H1 (cell line): ENCODE data around the gene SNTG2. TPM values are rescaled to one million over a fixed set of nuclear protein-coding genes. Genes with fewer than 3 reads are reported as not detected.

Experiments
- CTCF ChIA-PET: fragments of 300-600 bp; sonication (Branson Sonifier 250); formaldehyde crosslinking; loops from one replicate; lab custom pipeline; 2021; ENCODE audit not compliant: partially characterized antibody; lab: Charles Lee
- POLR2A ChIA-PET: fragments of 300-600 bp; sonication (Branson Sonifier 250); formaldehyde crosslinking; loops from one replicate; lab custom pipeline; 2021; ENCODE audit warnings: inconsistent platforms; ENCODE audit not compliant: partially characterized antibody; lab: Charles Lee
- DNase-seq, 2 experiments: peaks; one replicate each; pipeline versions ENCODE4 v3.0.0 to v3.0.0-alpha.2; 2010 to 2022; ENCODE audit warnings: low spot score in 2 of 2, low read depth in 1 of 2, mixed read lengths in 1 of 2
- FAIRE-seq: peaks from 2 replicates; lab custom pipeline; 2011; peaks lifted over from hg19 to GRCh38; lab: Jason Lieb, UNC
- H2AFZ ChIP-seq: 2 replicates; pipeline ENCODE4 v1.8.1; 2012; ENCODE audit warnings: low read length, inconsistent platforms
- H2AK5ac ChIP-seq: 2 replicates; pipeline ENCODE4 v1.6.1; 2013; ENCODE audit warnings: low read depth, low read length
- H2BK120ac ChIP-seq: replicated peaks from 2 replicates; pipeline ENCODE3; 2013; ENCODE audit warnings: low read depth, low read length, inconsistent platforms
- H2BK12ac ChIP-seq: 2 replicates; pipeline ENCODE4 v1.6.1; 2013; ENCODE audit warnings: low read depth, low read length
- H2BK15ac ChIP-seq: 2 replicates; pipeline ENCODE4 v1.6.1; 2013; ENCODE audit warnings: low read length
- H2BK20ac ChIP-seq: 2 replicates; pipeline ENCODE4 v1.6.1; 2013; ENCODE audit warnings: low read length
- H2BK5ac ChIP-seq: 2 replicates; pipeline ENCODE4 v1.6.1; 2013; ENCODE audit warnings: low read depth, low read length
- H3K14ac ChIP-seq: 2 replicates; pipeline ENCODE4 v1.6.1; 2013; ENCODE audit warnings: inconsistent platforms; ENCODE audit not compliant: insufficient read length
- H3K18ac ChIP-seq: 2 replicates; pipeline ENCODE4 v1.6.1; 2013; ENCODE audit warnings: low read length; ENCODE audit errors: extremely low read depth
- H3K23ac ChIP-seq: 2 replicates; pipeline ENCODE4 v1.6.1; 2013; ENCODE audit warnings: inconsistent platforms; ENCODE audit not compliant: insufficient read length
- H3K23me2 ChIP-seq: 2 replicates; pipeline ENCODE4 v1.6.1; 2013; ENCODE audit warnings: low read depth, low read length
- H3K27ac ChIP-seq: 2 replicates; pipeline ENCODE4 v1.6.1; 2011; ENCODE audit warnings: low read depth, low read length, inconsistent platforms
- H3K27me3 ChIP-seq, 4 experiments: replicated peaks in 1 of 4; 1 replicate in 1 of 4; 2 replicates in 3 of 4; pipeline versions ENCODE4 v1.6.1 to v1.8.1; 2011 to 2013; ENCODE audit warnings: low read length in 3 of 4, mild to moderate bottlenecking in 3 of 4, inconsistent platforms in 2 of 4, mixed read lengths in 2 of 4, moderate library complexity in 1 of 4; ENCODE audit not compliant: control insufficient read depth in 3 of 4, insufficient read depth in 3 of 4; ENCODE audit errors: extremely low read depth in 1 of 4
- H3K36me3 ChIP-seq, 4 experiments: 2 replicates each; pipeline versions ENCODE4 v1.6.1 to v1.8.1; 2011 to 2013; ENCODE audit warnings: mild to moderate bottlenecking in 4 of 4, low read length in 3 of 4, moderate library complexity in 2 of 4, control low read depth in 1 of 4, inconsistent platforms in 1 of 4; ENCODE audit not compliant: insufficient read depth in 4 of 4, control insufficient read depth in 2 of 4
- H3K4ac ChIP-seq: replicated peaks from 2 replicates; pipeline ENCODE3; 2013; ENCODE audit warnings: low read length, low read depth, mixed read lengths, inconsistent platforms; ENCODE audit not compliant: insufficient read length
- H3K4me1 ChIP-seq, 4 experiments: replicated peaks in 1 of 4; 1 replicate in 1 of 4; 2 replicates in 3 of 4; pipeline versions ENCODE4 v1.6.1 to v1.8.1; 2011 to 2013; ENCODE audit warnings: low read length in 3 of 4, inconsistent platforms in 2 of 4, mixed read lengths in 1 of 4; ENCODE audit not compliant: insufficient read depth in 4 of 4, control insufficient read depth in 3 of 4
- H3K4me2 ChIP-seq, 2 experiments: 2 replicates each; pipeline versions ENCODE4 v1.6.1 to v1.8.1; 2011 to 2013; ENCODE audit warnings: low read depth in 2 of 2, low read length in 2 of 2, control low read depth in 1 of 2, inconsistent platforms in 1 of 2, mild to moderate bottlenecking in 1 of 2; ENCODE audit not compliant: insufficient read depth in 1 of 2
- H3K4me3 ChIP-seq, 4 experiments: fragments of 200-600, 300-600 bp in 1 of 4; sonication (generic), shearing (Covaris generic), sonication (Bioruptor Twin) in 1 of 4; 2 replicates each; pipeline versions ENCODE4 v1.5.1 to v1.8.1; 2011 to 2016; ENCODE audit warnings: low read length in 4 of 4, low read depth in 3 of 4, control low read depth in 2 of 4, inconsistent platforms in 2 of 4, mild to moderate bottlenecking in 2 of 4, mixed read lengths in 1 of 4, moderate library complexity in 1 of 4; ENCODE audit not compliant: insufficient read depth in 2 of 4; ENCODE audit errors: extremely low read depth in 1 of 4
- H3K56ac ChIP-seq: replicated peaks from 2 replicates; pipeline ENCODE3; 2013; ENCODE audit warnings: low read depth, mild to moderate bottlenecking, mixed read lengths, low read length, inconsistent platforms; ENCODE audit not compliant: insufficient read length
- H3K79me1 ChIP-seq: 2 replicates; pipeline ENCODE4 v1.6.1; 2013; ENCODE audit warnings: low read depth, low read length, control low read depth
- H3K79me2 ChIP-seq, 2 experiments: 2 replicates each; pipeline versions ENCODE4 v1.6.1 to v1.8.1; 2012 to 2013; ENCODE audit warnings: low read length in 2 of 2, mild to moderate bottlenecking in 2 of 2, inconsistent platforms in 1 of 2; ENCODE audit not compliant: insufficient read depth in 2 of 2, control insufficient read depth in 1 of 2
- H3K9ac ChIP-seq, 4 experiments: replicated peaks in 1 of 4; 1 replicate in 1 of 4; 2 replicates in 3 of 4; pipeline versions ENCODE4 v1.6.1 to v1.8.1; 2011 to 2013; ENCODE audit warnings: low read depth in 3 of 4, low read length in 3 of 4, control low read depth in 2 of 4, mild to moderate bottlenecking in 2 of 4, moderate library complexity in 2 of 4, inconsistent platforms in 1 of 4; ENCODE audit errors: extremely low read depth in 1 of 4
- H3K9me3 ChIP-seq, 2 experiments: 2 replicates each; pipeline versions ENCODE4 v1.6.1 to v1.8.1; 2012 to 2013; ENCODE audit warnings: mild to moderate bottlenecking in 2 of 2, moderate library complexity in 2 of 2, control low read depth in 1 of 2, inconsistent platforms in 1 of 2, low read depth in 1 of 2, low read length in 1 of 2, mixed read lengths in 1 of 2; ENCODE audit not compliant: insufficient read depth in 2 of 2
- H4K20me1 ChIP-seq, 2 experiments: replicated peaks in 1 of 2; 2 replicates each; pipeline versions ENCODE3 to v1.8.1; 2011 to 2013; ENCODE audit warnings: inconsistent platforms in 2 of 2, low read length in 2 of 2, mild to moderate bottlenecking in 1 of 2; ENCODE audit not compliant: insufficient read depth in 2 of 2, control insufficient read depth in 1 of 2
- H4K5ac ChIP-seq: 2 replicates; pipeline ENCODE4 v1.6.1; 2013; ENCODE audit warnings: low read length, low read depth, mixed read lengths, inconsistent platforms; ENCODE audit not compliant: insufficient read length
- H4K8ac ChIP-seq: 2 replicates; pipeline ENCODE4 v1.8.0; 2013; ENCODE audit warnings: mild to moderate bottlenecking, moderate library complexity, low read length, inconsistent platforms; ENCODE audit not compliant: insufficient read depth; ENCODE audit errors: extremely low read depth
- H4K91ac ChIP-seq: replicated peaks from 2 replicates; pipeline ENCODE3; 2013; ENCODE audit warnings: low read length, mixed read lengths, inconsistent platforms; ENCODE audit not compliant: insufficient read length
- GTF2F1 ChIP-seq: IDR thresholded peaks from 2 replicates; pipeline ENCODE4 v1.6.1; 2012; ENCODE audit warnings: low read depth, low read length, improper control_type of control experiment, borderline replicate concordance
- JUND ChIP-seq: IDR thresholded peaks from 2 replicates; pipeline ENCODE4 v1.6.1; 2011; ENCODE audit warnings: mild to moderate bottlenecking, improper control_type of control experiment, low read length
- NANOG ChIP-seq: IDR thresholded peaks from 2 replicates; pipeline ENCODE4 v1.6.1; 2011; ENCODE audit warnings: low read length, low read depth, mild to moderate bottlenecking, inconsistent platforms; ENCODE audit not compliant: insufficient read depth, poor library complexity, severe bottlenecking
- POLR2AphosphoS5 ChIP-seq: IDR thresholded peaks from 2 replicates; pipeline ENCODE4 v1.6.1; 2011; ENCODE audit warnings: low read depth, low read length
- RAD21 ChIP-seq, 2 experiments: IDR thresholded peaks in 1 of 2; conservative IDR thresholded peaks in 1 of 2; 2 replicates each; pipeline ENCODE4 v1.6.1; 2011; ENCODE audit warnings: low read depth in 2 of 2, low read length in 2 of 2, improper control_type of control experiment in 1 of 2, inconsistent platforms in 1 of 2, mild to moderate bottlenecking in 1 of 2, moderate library complexity in 1 of 2
- RFX5 ChIP-seq: IDR thresholded peaks from 2 replicates; pipeline ENCODE4 v1.6.1; 2011; ENCODE audit warnings: low read depth, low read length, improper control_type of control experiment, borderline replicate concordance
- SIRT6 ChIP-seq: IDR thresholded peaks from one replicate; pipeline ENCODE4 v1.7.1; 2012; ENCODE audit warnings: low read length, inconsistent platforms
- TCF12 ChIP-seq: IDR thresholded peaks from 2 replicates; pipeline ENCODE4 v1.6.1; 2011; ENCODE audit warnings: low read depth, mild to moderate bottlenecking, low read length
- WGBS, 2 experiments: shearing (Covaris generic) in 1 of 2; methylation state at CpG; one replicate each; pipeline versions ENCODE4 v1.1.6 to v1.1.7; 2013 to 2015; ENCODE audit warnings: low lambda C conversion rate in 2 of 2, mixed read lengths in 2 of 2, inconsistent platforms in 1 of 2, low coverage in 1 of 2, missing lambda C conversion rate in 1 of 2; ENCODE audit not compliant: insufficient replicate concordance in 2 of 2, insufficient coverage in 1 of 2, insufficient read length in 1 of 2; ENCODE audit errors: extremely low coverage in 1 of 2, missing lambda C conversion rate in 1 of 2; 5-methylcytosine and 5-hydroxymethylcytosine counted together
- polyA plus RNA-seq, 7 experiments: library from polyadenylated mRNA; depleted of rRNA in 3 of 7; stranded (reverse) in 5 of 7; unstranded in 2 of 7; fragments of >200 nt in 5 of 7; fragments of 200-250 nt in 2 of 7; gene quantifications; 1 replicate in 5 of 7; 2 replicates in 1 of 7; 4 replicates in 1 of 7; pipeline versions ENCODE4 v1.2.1 to v1.2.3, GENCODE V29; 2011 to 2013; ENCODE audit warnings: missing spikeins in 2 of 7, mixed read lengths in 2 of 7
- total RNA-seq: library from RNA; stranded (reverse); fragmentation: NEBNext Ultra II Directional; extraction: Animal tissue kit (Norgen Biotek cat#: 25700); gene quantifications from 2 replicates; pipeline ENCODE4 v1.2.1, GENCODE V29; 2021

The SNTG2 gene
- total and polyA plus RNA-seq, 2 of the 8 experiments (the other 6 are each of a cell fraction or from before 2014, with no cell fraction given) = 6.6 to 18.1 TPM

DNA sequence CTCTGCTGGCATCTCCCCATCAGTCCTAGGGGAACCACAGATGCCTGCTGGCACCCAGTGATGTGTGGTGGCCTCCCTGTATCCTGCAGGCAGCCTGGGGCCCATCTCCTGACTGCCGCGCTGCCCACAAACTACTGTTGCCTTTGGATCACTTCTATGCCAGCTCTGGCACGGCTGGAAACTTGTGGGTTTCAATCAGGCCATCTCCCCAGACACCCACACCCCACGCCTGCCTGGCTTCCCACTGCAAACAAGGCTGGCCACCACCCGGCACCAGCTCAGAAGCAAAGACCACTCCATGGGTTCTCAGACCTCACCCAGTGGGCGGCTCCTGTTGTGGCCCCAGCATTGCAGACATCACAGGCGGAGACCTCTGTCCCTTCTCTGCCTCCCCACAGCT lies 447.5 kb downstream of the SNTG2 start:
- Histone ChIP-seq H3K23me2 (no peaks in the 10 kb centered on the region), H2BK20ac (no peak overlapping the region), H2AFZ (no peak overlapping the region), H2BK15ac (no peak overlapping the region), H4K20me1 (no peaks in the 10 kb centered on the region), H3K18ac (no peak overlapping the region), H3K4me3 (no peak overlapping the region), H3K56ac (no peak overlapping the region), H3K9ac (no peak overlapping the region), H3K36me3 (no peaks in the 10 kb centered on the region; a peak in 1 of 8 replicates), H4K91ac (no peak overlapping the region), H2BK5ac (no peak overlapping the region), H3K9me3 (no peaks in the 10 kb centered on the region; a peak in 1 of 4 replicates), H2AK5ac (no peak overlapping the region), H3K79me1 (no peaks in the 10 kb centered on the region), H3K14ac (no peak overlapping the region), H2BK120ac (no peak overlapping the region), H4K5ac (no peak overlapping the region), H3K79me2 (no peaks in the 10 kb centered on the region), H3K23ac (no peak overlapping the region), H3K4me1 (no peaks in the 10 kb centered on the region; a peak in 1 of 7 replicates), H4K8ac (no peak overlapping the region), H3K27ac (no peak overlapping the region), H3K4me2 (no peak overlapping the region), H3K27me3 (no peaks in the 10 kb centered on the region), H2BK12ac (no peak overlapping the region), H3K4ac (no peak overlapping the region)
- ChIA-PET POLR2A (interaction anchor here (0.9 kb wide), 1 partner anchor 11 kb away, joined by 3 read pairs; no protein-coding TSS in a partner anchor), CTCF (interaction anchor here (1.0 to 1.4 kb wide), 3 partner anchors 8 to 152 kb away, joined by 3 to 4 read pairs (median 3); no protein-coding TSS in a partner anchor)
- 87% methylated on average over 7 of the region's 7 CpGs; no CpG with 5 or more reads in 1 of the 2 experiments for WGBS, 2 experiments
- no peak for FAIRE-seq
- DNase-seq = no peak
- TF ChIP-seq GTF2F1 (no peak), NANOG (no peak), POLR2AphosphoS5 (no peak), RFX5 (no peak), RAD21 (IDR thresholded peaks at IDR 0.05 in 1 of 2, conservative IDR thresholded peaks at IDR 0.05 in 1 of 2; ENCODE audit: low read depth in 2 of 2, low read length in 2 of 2) (no peak), SIRT6 (no peak), JUND (no peak), TCF12 (no peak)
